Raji (cell line): Measurements from ENCODE around the gene SPON1.
A peak's percentile ranks its signal among the peaks of the same experiment; 100 is the strongest.

Experiments used
- POLR2A ChIP-seq: IDR thresholded peaks from 2 replicates; pipeline ENCODE4 v1.6.1; 2011; ENCODE audit warnings: low read depth, low read length, control low read depth; ENCODE audit not compliant: insufficient read depth

The SPON1 gene

DNA sequence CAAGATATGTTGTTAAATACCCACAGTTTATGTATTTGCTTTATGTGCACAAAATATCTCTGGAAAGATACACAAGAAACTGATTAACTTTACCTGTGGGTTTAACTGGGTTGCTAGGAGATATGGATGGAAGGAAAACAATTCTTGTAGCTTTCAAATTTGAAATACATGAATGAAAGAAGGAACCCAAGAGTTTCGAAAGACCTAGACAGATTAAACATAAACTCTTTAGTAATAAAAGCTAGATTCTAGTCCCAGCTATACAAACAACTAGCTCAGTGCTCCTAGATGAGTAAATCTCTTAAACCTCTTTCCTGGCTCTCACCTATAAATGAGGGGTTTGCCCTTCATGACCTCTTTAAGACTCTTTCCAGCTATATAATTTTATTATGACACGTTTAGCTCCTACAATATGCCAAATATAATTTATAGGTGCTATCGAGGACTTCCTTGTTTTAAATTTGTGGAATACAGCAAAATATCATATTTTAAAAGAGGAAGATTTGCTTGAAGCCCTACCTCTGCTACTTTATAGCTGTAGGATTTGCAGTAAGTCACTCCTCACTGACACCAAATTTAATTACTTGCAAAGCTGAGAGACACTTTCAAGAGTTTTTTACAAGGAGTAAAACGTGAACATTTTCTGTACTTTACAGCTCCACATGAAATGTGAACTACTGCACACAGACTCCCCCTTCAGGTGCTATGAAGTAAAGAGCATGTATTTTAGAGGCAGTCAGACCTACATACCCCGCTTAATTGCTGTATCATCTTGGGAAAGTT, 345.8 kb downstream of the SPON1 start:
- TF ChIP-seq POLR2A = no peak

DNA sequence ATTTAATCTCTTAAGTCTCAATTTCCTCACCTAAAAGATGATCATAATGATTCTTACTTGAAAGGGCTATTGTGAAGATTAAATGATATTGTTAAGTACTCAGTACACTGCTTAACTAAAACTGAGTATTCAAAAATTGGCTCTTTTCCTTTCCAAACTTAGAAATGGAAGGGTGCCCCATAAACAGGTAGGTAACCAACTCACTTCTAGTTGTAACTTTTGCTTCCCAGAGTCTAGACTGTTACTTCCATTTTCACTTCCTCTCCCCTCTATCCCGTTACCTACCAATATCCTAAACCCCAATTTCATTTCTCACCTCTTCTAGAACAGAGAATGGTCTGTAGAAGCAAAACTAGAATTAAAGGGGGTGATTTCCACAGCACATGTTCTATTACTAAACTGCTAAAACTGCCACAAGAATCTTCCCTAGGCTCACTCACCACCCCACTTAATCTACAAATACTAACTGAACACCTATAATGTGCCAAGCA, 346.4 kb downstream of the SPON1 start:
- TF ChIP-seq POLR2A = no peak

DNA sequence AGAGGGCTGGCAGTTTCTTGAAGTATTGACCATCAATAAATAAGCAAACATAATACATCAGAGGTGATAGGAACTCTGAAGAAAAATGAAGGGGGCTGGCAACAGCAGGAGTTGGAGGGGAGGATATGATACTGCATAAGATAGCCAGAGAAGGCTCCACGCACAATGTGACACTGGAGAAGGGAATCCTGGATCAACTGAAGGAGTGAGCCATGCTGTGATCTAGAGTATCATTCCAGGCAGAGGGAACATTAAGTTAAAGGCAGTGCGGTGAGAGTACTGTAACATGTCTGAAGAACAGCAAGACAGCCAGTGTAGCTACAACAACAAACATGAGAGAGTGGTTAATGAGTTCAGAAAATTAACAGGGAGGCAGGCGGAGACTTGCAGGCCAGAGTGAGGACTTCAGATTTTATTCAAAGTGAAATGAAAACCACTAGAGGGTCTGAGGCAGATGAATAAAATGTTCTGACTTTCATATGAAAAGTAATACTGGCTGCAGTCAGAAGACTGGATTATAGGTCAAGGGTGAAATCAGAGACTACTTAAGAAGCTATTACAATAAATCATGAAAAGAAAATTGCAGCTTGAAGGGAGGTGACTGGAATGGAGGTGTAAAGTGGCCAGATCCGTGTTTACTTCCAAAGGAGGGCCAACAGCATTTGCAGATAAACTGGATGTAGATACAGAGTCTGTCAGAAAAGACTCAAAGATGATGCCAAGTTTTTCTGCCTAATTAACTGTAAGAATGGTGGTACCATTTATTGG, 347.1 kb downstream of the SPON1 start:
- TF ChIP-seq POLR2A = no peak

DNA sequence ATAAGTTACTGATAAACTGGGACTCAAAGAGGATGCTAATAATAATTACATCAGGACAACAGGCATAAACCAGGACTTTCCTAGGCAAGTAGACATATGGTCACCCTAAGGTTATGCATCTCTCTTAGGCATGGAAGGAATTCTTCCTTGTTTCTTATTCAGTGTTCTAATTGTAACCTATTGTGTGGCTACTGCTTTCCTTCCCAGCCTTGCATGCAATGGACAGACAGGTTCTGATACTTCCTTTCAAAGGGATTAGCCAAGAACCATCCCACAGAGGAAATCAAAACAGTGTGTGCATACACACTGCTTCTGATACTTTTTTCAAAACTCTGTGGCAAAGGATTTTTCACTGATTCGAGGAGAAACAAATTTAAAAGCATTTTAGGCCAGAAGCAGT, 348.2 kb downstream of the SPON1 start:
- TF ChIP-seq POLR2A = no peak

DNA sequence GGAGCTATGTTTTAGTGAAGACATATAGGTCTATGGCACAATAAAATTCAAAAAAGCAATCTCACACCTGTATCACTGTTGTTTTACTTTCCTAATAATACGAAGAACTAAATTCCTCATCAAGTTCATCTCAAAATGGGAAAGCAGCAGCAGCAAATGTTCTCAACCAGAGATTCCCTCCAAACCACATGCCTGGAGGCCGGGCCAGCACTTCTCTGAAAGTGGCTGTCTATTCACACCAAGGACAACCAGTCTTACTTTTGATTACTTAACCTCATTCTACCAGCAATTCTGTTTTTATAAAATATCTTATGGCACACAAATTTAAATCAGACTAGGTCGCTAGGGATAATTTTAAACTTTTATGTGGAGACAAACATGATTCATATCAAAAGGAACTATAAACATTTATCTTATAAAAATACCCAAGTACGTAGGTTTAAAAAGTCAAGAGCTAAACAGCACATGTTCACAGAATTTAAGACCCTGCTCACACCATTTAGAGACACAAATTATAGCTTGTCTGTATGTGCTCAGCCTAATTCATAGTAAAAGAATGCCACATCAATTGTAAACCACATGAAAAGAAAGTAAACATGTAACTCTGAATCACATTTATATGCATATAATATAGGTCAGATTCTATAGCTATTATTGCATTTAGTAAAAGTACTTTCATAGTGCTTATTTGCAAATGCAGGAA, 350.4 kb downstream of the SPON1 start:
- TF ChIP-seq POLR2A = 0 out of 2 replicates have a peak, but pooled peaks have one; percentile 9

DNA sequence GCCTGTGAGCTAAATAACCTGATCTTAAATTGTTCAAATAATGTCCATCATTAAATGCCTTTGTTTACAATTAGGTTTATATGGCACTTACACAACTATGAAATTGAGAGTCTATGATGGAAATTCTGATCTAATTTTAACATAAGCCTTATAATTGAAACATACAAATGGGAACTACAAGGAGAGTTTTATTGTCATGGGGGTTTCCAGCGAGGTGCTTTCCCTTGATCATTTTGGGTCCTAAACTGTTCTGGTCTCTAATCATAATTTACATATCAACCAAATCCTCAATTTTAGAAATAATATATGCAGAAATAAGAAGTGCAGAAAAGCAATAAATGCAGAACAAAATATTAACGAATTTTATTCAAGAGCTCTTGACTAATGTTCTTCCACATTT, 351.6 kb downstream of the SPON1 start:
- no peak for TF ChIP-seq POLR2A

DNA sequence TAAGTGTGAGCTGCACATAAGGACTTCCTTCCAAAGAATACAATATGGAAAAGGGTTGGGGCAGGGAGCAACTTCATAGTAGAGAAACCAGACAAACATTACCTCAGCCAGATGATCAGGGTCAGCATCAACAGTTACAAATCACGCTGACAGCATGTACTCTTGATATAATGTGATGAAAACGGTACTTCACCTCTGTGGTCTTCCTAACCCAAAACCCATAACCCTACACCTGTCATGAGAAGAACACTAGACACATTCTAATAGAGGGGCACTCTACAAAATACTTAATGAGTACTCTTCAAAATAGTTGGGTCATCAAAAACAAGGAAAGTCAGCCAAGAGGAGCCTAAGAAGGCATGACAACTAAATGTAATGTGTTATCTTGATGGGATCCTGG, 352.6 kb downstream of the SPON1 start:
- no peak for TF ChIP-seq POLR2A
